Stimulated activated naive CD8-positive, alpha-beta T cell treated with anti-CD3 and anti-CD28 coated beads, Interleukin-15, Interleukin-2, amounts not matched to agents 100 U/mL and 50 U/mL, for 24 hours (primary cell): ENCODE measurements around the gene SELENOT.

Experiments used
- ATAC-seq: fragments of 150-1000 bp; cut with Tn5 transposase; one replicate; pipeline ENCODE4 v1.10.0; 2021
- DNase-seq: peaks from one replicate; pipeline ENCODE4 v3.0.0; 2021

Gene SELENOT

DNA sequence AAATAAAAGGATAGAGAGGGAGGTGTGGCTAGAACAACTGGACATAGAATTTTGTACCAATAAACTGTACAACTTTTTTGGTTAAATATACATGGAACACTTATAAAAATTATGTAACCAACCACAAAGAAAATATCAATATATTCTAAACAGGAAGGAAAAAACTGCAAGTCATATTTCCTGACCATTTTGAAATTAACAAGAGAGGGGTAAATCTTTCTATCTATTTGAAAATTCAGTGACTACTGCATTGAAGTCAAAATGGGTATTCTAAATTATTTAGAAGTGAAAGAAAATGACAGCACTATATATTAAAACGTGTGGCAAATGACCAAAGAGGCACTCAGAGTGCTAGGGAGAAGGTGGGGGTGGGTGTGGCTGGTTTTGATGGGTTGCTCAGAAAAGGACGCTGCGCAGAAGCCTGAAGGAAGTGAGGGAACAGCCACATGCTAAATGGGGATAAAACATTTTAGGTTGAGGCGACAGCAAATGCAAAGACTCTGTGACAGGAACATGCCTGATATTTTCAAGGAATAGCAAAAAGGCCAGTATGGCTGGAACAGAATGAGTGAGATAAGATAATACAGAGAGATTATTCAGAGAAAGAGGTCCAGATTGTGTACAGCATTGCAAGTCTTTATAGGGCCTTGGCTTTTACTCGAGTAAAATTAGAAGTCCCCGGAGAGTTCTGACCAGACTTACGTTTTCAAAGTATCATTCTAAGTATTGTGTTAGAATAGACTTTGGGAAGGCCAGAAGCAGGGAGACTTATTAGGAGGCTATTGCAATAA, 59.5 kb downstream of the SELENOT start:
- DNase-seq: no peak
- ATAC-seq: no peak

DNA sequence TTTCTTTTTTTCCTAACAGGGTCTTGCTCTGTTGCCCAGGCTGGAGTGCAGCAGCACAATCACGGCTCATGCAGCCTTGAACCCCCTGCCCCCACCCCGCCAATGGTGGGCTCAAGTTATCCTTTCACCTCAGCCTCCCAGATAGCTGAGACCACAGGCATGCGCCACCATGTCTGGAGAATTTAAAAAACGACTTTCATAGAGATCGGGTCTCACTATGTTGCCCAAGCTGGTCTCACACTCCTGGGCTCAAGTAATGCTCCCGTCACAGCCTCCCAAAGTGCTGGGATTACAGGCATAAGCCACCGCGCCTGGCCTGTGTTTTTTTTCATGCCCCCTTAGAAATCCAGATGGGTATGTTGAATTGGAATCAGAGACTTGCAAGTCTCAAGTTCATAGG, 60.3 kb downstream of the SELENOT start:
- DNase-seq (no peak), ATAC-seq (no peak)

DNA sequence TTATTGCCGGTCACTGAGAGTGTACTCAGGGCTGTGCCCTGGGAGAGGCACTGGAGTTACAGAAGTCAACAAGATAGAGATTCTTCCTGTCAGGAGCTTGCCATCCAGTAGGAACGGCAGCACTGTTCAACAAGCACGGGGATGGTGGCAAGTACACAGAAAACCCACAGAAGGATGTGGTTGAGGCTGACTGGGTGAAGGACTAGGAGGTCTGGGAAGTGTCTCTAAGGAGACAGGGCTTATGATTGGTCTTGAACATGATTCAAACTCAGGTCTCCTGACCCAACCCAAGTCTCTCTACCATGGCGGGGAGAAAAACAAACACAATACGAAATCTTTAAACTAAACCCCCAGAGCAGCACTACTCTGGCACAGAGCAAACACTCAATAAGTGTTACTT, 63.0 kb downstream of the SELENOT start:
- ATAC-seq (peak; percentile 52), DNase-seq (no peak)

DNA sequence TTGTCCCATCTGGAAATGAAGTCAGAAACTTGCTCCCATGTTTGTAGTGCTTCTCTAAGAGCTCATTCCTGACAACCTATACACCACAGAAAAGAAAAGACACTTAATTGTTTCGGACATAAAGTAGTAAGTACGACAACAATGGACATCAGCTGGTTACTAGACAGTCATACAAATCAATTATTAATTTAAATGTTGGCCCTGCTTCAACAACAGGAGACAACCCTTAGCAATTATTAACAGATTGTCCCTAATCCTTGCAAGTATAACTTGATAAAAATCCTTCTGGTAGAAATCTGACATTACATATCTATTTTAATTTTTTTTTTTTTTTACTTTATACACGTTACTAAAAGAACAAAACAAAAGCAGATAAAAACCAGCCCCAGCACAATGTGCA, 70.8 kb downstream of the SELENOT start:
- ATAC-seq (no peak), DNase-seq (no peak)

DNA sequence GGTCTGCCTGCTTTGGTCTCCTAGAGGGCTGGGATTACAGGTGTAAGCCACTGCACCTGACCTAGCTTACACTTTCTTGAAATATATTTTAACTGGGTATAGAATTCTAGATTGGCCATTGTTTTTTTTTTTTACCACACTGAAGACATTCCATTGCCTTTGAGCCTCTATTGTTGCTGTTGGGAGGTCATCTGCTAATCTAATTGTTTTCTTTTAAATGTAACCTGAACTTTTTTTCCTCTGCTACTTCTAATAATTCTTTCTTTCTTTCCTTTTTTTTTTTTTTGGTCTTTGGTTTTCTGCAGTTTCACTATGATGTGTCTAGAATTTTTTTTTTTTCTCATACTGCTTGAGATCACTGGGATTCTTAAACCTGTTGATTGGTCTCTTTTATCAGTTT, 72.5 kb downstream of the SELENOT start:
- ATAC-seq: no peak
- no peak for DNase-seq
